Stimulated activated naive CD4-positive, alpha-beta T cell treated with Interleukin-2 at 50 U/mL for 16 hours (primary cell): Measurements from ENCODE around the gene USP7.
"Not testable (repeated sequence)": the region's sequence is repeated elsewhere in the genome, so short reads cannot be mapped to it uniquely, and the experiment has no call there.

ENCODE experiments used
- DNase-seq: peaks from one replicate; lab custom pipeline; 2025; lab: John Stamatoyannopoulos, UW

USP7 gene

GRCh38 chr16:8843296-8843695 is 120.4 kb downstream of the USP7 start:
- not testable (repeated sequence) for DNase-seq
